ENCODE measurements around the gene MTERF4.

- TF ChIP-seq CTCF (IDR thresholded peaks at IDR 0.05) (no peak), POLR2A (IDR thresholded peaks at IDR 0.05) (no peak)
Measured at GRCh38 chr2:241095594-241096290, 6.3 kb downstream of the MTERF4 start.
